Raji (cell line): ENCODE measurements around the gene EFNA5.

Experiments used
- POLR2A ChIP-seq: IDR thresholded peaks from 2 replicates; pipeline ENCODE4 v1.6.1; 2011; ENCODE audit warnings: low read depth, low read length, control low read depth; ENCODE audit not compliant: insufficient read depth

The EFNA5 gene

GRCh38 chr5:107522456-107522855 is 148.3 kb downstream of the EFNA5 start:
- TF ChIP-seq POLR2A = no peak

GRCh38 chr5:107519900-107520354 is 150.8 kb downstream of the EFNA5 start:
- no peak for TF ChIP-seq POLR2A

- TF ChIP-seq POLR2A = no peak
Measured at GRCh38 chr5:107518616-107519015, 152.1 kb downstream of the EFNA5 start.

GRCh38 chr5:107518190-107518589 is 152.5 kb downstream of the EFNA5 start:
- no peak for TF ChIP-seq POLR2A

- no peak for TF ChIP-seq POLR2A
Measured at GRCh38 chr5:107517185-107518033, 153.3 kb downstream of the EFNA5 start.

GRCh38 chr5:107516452-107517184 is 154.1 kb downstream of the EFNA5 start:
- no peak for TF ChIP-seq POLR2A

- TF ChIP-seq POLR2A = no peak
Measured at GRCh38 chr5:107515521-107516080, 155.1 kb downstream of the EFNA5 start.

- TF ChIP-seq POLR2A = no peak
Measured at GRCh38 chr5:107514305-107514704, 156.4 kb downstream of the EFNA5 start.

GRCh38 chr5:107513337-107514085 is 157.2 kb downstream of the EFNA5 start:
- TF ChIP-seq POLR2A = no peak

- TF ChIP-seq POLR2A = no peak
Measured at GRCh38 chr5:107512029-107512428, 158.7 kb downstream of the EFNA5 start.

- no peak for TF ChIP-seq POLR2A
Measured at GRCh38 chr5:107510125-107510524, 160.6 kb downstream of the EFNA5 start.

- TF ChIP-seq POLR2A = no peak
Measured at GRCh38 chr5:107508097-107508496, 162.6 kb downstream of the EFNA5 start.

- no peak for TF ChIP-seq POLR2A
Measured at GRCh38 chr5:107505763-107506534, 164.8 kb downstream of the EFNA5 start.

GRCh38 chr5:107504424-107504823 is 166.3 kb downstream of the EFNA5 start:
- no peak for TF ChIP-seq POLR2A
